Measurements from ENCODE around the gene PIGV.
A peak's percentile ranks its signal among the peaks of the same experiment; 100 is the strongest.

PIGV gene

GRCh38 chr1:26744075-26744959 lies 43.4 kb upstream of the PIGV start:
- DNase-seq (ENCODE audit: low read depth), result peak; percentile 96
- TF ChIP-seq MAX (IDR thresholded peaks at IDR 0.05; ENCODE audit: low read depth, low read length) (peak; percentile 12; the same call in 1 of the 2 replicates), MYC (IDR thresholded peaks at IDR 0.05; ENCODE audit: low read depth, low read length) (no peak)
- peak overlapping the region; percentile 39 for H3K4me3 ChIP-seq (ENCODE audit: low read depth, low read length)

- no peak overlapping the region for H3K4me3 ChIP-seq (ENCODE audit: low read depth, low read length)
- no peak for DNase-seq (ENCODE audit: low read depth)
- no peak for TF ChIP-seq MAX (IDR thresholded peaks at IDR 0.05; ENCODE audit: low read depth, low read length)
- TF ChIP-seq MYC (IDR thresholded peaks at IDR 0.05; ENCODE audit: low read depth, low read length), result no peak
- no peak for TF ChIP-seq CTCF (IDR thresholded peaks at IDR 0.05; ENCODE audit: low read depth, low read length)
- TF ChIP-seq POLR2A (IDR thresholded peaks at IDR 0.05; ENCODE audit: extremely low read depth, insufficient read length), result no peak
Measured at GRCh38 chr1:26745191-26745590, 42.6 kb upstream of the PIGV start.

GRCh38 chr1:26747048-26747447 lies 40.7 kb upstream of the PIGV start:
- DNase-seq (ENCODE audit: low read depth), result peak; percentile 57
- H3K4me3 ChIP-seq (ENCODE audit: low read depth, low read length), result no peak overlapping the region
- TF ChIP-seq MYC (IDR thresholded peaks at IDR 0.05; ENCODE audit: low read depth, low read length) (no peak), CTCF (IDR thresholded peaks at IDR 0.05; ENCODE audit: low read depth, low read length) (no peak), MAX (IDR thresholded peaks at IDR 0.05; ENCODE audit: low read depth, low read length) (no peak), POLR2A (IDR thresholded peaks at IDR 0.05; ENCODE audit: extremely low read depth, insufficient read length) (no peak)

GRCh38 chr1:26748351-26748750 lies 39.4 kb upstream of the PIGV start:
- TF ChIP-seq CTCF (IDR thresholded peaks at IDR 0.05; ENCODE audit: low read depth, low read length) (no peak), MYC (IDR thresholded peaks at IDR 0.05; ENCODE audit: low read depth, low read length) (no peak), MAX (IDR thresholded peaks at IDR 0.05; ENCODE audit: low read depth, low read length) (no peak), POLR2A (IDR thresholded peaks at IDR 0.05; ENCODE audit: extremely low read depth, insufficient read length) (no peak)
- no peak for DNase-seq (ENCODE audit: low read depth)
- no peak overlapping the region for H3K4me3 ChIP-seq (ENCODE audit: low read depth, low read length)

GRCh38 chr1:26749458-26749857 lies 38.3 kb upstream of the PIGV start:
- no peak for DNase-seq (ENCODE audit: low read depth)
- TF ChIP-seq MYC (IDR thresholded peaks at IDR 0.05; ENCODE audit: low read depth, low read length), result no peak
- TF ChIP-seq MAX (IDR thresholded peaks at IDR 0.05; ENCODE audit: low read depth, low read length), result no peak
- TF ChIP-seq POLR2A (IDR thresholded peaks at IDR 0.05; ENCODE audit: extremely low read depth, insufficient read length), result no peak
- no peak for TF ChIP-seq CTCF (IDR thresholded peaks at IDR 0.05; ENCODE audit: low read depth, low read length)
- no peak overlapping the region for H3K4me3 ChIP-seq (ENCODE audit: low read depth, low read length)

GRCh38 chr1:26750428-26750827 lies 37.3 kb upstream of the PIGV start:
- no peak for DNase-seq (ENCODE audit: low read depth)
- H3K4me3 ChIP-seq (ENCODE audit: low read depth, low read length), result no peak overlapping the region
- no peak for TF ChIP-seq CTCF (IDR thresholded peaks at IDR 0.05; ENCODE audit: low read depth, low read length)
